ENCODE data around the gene DNMT1. TPM values are rescaled to one million over a fixed set of nuclear protein-coding genes. Genes with fewer than 3 reads are reported as not detected.

DNMT1 gene
- total RNA-seq, 1 experiment from 2014 or later: 259 TPM

DNA sequence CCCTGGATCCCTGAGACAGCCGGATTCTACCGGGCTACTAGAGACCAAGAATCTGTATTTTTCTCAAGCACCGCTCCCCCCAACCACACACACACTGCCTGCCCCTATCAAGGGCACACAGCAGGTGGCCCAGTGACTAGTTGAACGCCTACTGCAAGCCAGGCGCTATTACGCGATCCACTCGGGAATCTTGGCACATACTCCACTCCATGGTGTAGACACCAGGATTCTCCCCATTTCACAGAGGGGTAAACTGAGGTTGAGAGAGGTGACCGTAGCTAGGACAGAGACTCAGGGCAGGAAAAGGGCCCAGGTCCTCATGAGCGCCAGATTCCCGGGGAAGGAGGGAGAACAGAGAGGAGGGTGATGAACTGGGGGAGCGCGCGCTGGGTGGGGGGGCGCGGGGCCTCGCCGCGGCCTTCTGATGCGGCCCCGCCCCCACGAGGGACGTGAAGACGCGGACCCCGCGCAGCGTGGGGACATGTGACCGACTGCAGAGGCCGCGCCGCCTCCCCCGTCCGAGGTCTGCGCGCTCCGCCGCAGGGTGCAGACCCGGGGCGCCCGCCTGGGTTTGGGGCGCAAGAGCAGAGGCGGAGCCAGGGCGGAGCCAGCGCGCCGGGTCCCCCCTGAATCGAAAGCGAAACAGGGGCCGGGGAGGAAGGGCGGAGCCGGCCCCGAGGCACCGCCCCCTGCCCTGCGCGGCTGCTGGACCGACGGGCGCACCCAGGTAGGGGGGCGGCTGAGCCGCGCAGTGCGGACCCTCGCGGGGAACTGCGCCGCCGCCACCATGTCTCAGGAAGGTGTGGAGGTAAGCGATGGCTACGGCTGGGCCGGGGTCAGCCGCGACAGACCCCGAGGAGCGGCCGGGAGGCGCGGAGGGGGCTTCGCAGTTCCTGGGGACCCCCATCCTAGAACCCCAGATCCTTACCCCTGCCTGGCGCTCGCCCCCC, 108.8 kb downstream of the DNMT1 start, which contains the start of gene SHFL:
Gene SHFL (plus strand): TSS at position 677 of the 950 bp plus-strand sequence. CDS start 111 bp downstream, at position 788.
- ChIA-PET POLR2A (ENCODE audit: unreplicated experiment) (no interaction called here), CTCF (no interaction called here)
- Histone ChIP-seq H3K9me2 (replicated peaks; ENCODE audit: low read length) (no peaks in the 10 kb centered on the region), H3K79me2 (ENCODE audit: low read length) (no peaks in the 10 kb centered on the region), H3K27ac (ENCODE audit: low read length) (no peak within 1 kb of the TSS), H2AFZ (ENCODE audit: low read length) (peak within 1 kb of the TSS; percentile 98), H4K20me1 (ENCODE audit: low read length) (no peaks in the 10 kb centered on the region), H3K9ac (ENCODE audit: low read length) (peak within 1 kb of the TSS; percentile 72), H3K4me3 (ENCODE audit: low read length) (peak within 1 kb of the TSS; percentile 95), H3K27me3 (ENCODE audit: low read length) (no peaks in the 10 kb centered on the region), H3K36me3 (ENCODE audit: low read depth, low read length) (no peaks in the 10 kb centered on the region), H3K9me3 (ENCODE audit: low read length) (no peaks in the 10 kb centered on the region), H3K4me2 (ENCODE audit: low read length) (peak within 1 kb of the TSS; percentile 98), H3K4me1 (ENCODE audit: insufficient read depth, low read length) (peaks cover 4% of the 10 kb centered on the region; the same call in 1 of the 2 replicates), H3F3A (ENCODE audit: low read length, unreplicated experiment) (no peaks in the 10 kb centered on the region)
- ATAC-seq: peak; percentile 90
- TF ChIP-seq EZH2phosphoT487 (IDR thresholded peaks at IDR 0.05; ENCODE audit: borderline replicate concordance, low read length) (no peak), EZH2 (IDR thresholded peaks at IDR 0.05; ENCODE audit: low read length, unreplicated experiment) (no peak)
- TF ChIP-seq, protein P1, sequence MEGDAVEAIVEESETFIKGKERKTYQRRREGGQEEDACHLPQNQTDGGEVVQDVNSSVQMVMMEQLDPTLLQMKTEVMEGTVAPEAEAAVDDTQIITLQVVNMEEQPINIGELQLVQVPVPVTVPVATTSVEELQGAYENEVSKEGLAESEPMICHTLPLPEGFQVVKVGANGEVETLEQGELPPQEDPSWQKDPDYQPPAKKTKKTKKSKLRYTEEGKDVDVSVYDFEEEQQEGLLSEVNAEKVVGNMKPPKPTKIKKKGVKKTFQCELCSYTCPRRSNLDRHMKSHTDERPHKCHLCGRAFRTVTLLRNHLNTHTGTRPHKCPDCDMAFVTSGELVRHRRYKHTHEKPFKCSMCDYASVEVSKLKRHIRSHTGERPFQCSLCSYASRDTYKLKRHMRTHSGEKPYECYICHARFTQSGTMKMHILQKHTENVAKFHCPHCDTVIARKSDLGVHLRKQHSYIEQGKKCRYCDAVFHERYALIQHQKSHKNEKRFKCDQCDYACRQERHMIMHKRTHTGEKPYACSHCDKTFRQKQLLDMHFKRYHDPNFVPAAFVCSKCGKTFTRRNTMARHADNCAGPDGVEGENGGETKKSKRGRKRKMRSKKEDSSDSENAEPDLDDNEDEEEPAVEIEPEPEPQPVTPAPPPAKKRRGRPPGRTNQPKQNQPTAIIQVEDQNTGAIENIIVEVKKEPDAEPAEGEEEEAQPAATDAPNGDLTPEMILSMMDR (conservative IDR thresholded peaks at IDR 0.05; ENCODE audit: low read depth, low read length): no peak
- BruUV-seq (replicated peaks): TSS peak; percentile 91
- intact Hi-C loops (cut with micrococcal nuclease): no loop called here
- DNase-seq: peak; percentile 54

DNA sequence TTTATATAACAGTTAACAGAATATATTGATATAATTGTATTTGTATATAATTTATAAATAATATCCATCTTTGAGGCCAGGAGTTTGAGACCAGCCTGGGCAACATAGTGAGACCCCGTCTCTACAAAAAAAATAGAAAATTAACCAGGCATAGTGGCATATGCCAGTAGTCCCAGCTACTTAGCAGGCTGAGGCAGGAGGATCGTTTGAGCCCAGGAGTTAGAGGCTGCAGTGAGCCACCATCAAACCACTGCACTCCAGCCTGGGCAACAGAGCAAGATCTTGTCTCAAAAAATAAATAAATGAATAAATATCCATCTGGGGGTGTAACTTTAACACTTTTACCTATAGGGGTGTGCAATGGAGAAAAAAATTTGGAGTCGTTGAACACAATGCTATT, 110.0 kb downstream of the DNMT1 start:
- Histone ChIP-seq H2AFZ (ENCODE audit: low read length) (no peak overlapping the region), H3K4me3 (ENCODE audit: low read length) (no peak overlapping the region), H3K4me2 (ENCODE audit: low read length) (no peak overlapping the region), H3K9ac (ENCODE audit: low read length) (no peak overlapping the region), H3K27ac (ENCODE audit: low read length) (no peak overlapping the region), H3K9me3 (ENCODE audit: low read length) (no peaks in the 10 kb centered on the region), H3K9me2 (replicated peaks; ENCODE audit: low read length) (no peaks in the 10 kb centered on the region), H3K36me3 (ENCODE audit: low read depth, low read length) (no peaks in the 10 kb centered on the region), H3F3A (ENCODE audit: low read length, unreplicated experiment) (no peaks in the 10 kb centered on the region), H3K79me2 (ENCODE audit: low read length) (no peaks in the 10 kb centered on the region), H4K20me1 (ENCODE audit: low read length) (no peaks in the 10 kb centered on the region), H3K4me1 (ENCODE audit: insufficient read depth, low read length) (peaks cover 4% of the 10 kb centered on the region; the same call in 1 of the 2 replicates), H3K27me3 (ENCODE audit: low read length) (no peaks in the 10 kb centered on the region)
- ChIA-PET POLR2A (ENCODE audit: unreplicated experiment) (no interaction called here), CTCF (interaction anchor here (0.6 kb wide), 1 partner anchor 12 kb away, joined by 3 read pairs; no protein-coding TSS in a partner anchor)
- intact Hi-C loops (cut with micrococcal nuclease): no loop called here
- TF ChIP-seq EZH2phosphoT487 (IDR thresholded peaks at IDR 0.05; ENCODE audit: borderline replicate concordance, low read length) (no peak), EZH2 (IDR thresholded peaks at IDR 0.05; ENCODE audit: low read length, unreplicated experiment) (no peak)
- TF ChIP-seq, protein P1 (conservative IDR thresholded peaks at IDR 0.05; ENCODE audit: low read depth, low read length): no peak
- no peak for ATAC-seq
- no peak for DNase-seq
- BruUV-seq (replicated peaks): no TSS peak

Data from PC-3 (cell line).